Liver (tissue), 9 donors: Measurements from ENCODE around the gene FNTB. TPM values are rescaled to one million over a fixed set of nuclear protein-coding genes. Genes with fewer than 3 reads are reported as not detected.

Source experiments
- DNase-seq: peaks from one replicate; pipeline ENCODE4 v3.0.0-alpha.2; 2017; ENCODE audit warnings: low spot score
- H3K27ac ChIP-seq, 2 donors: one replicate each; pipeline ENCODE4 v1.7.0; 2013; ENCODE audit warnings: inconsistent platforms in 2 of 2, low read length in 2 of 2, control low read depth in 1 of 2, low read depth in 1 of 2, mild to moderate bottlenecking in 1 of 2
- H3K27me3 ChIP-seq, 4 donors: one replicate each; pipeline versions ENCODE4 v1.6.1 to v1.7.0; 2013; ENCODE audit warnings: low read length in 3 of 4, inconsistent platforms in 1 of 4, mild to moderate bottlenecking in 1 of 4, moderate library complexity in 1 of 4; ENCODE audit not compliant: control insufficient read depth in 4 of 4, insufficient read depth in 4 of 4
- H3K36me3 ChIP-seq, 4 donors: one replicate each; pipeline versions ENCODE4 v1.6.1 to v1.7.0; 2013; ENCODE audit warnings: low read length in 3 of 4, mild to moderate bottlenecking in 3 of 4, low read depth in 1 of 4, moderate library complexity in 1 of 4; ENCODE audit not compliant: control insufficient read depth in 4 of 4, insufficient read depth in 3 of 4
- H3K4me1 ChIP-seq, 4 donors: one replicate each; pipeline versions ENCODE4 v1.6.1 to v1.7.0; 2013; ENCODE audit warnings: low read length in 3 of 4, mild to moderate bottlenecking in 3 of 4, moderate library complexity in 1 of 4; ENCODE audit not compliant: control insufficient read depth in 4 of 4, insufficient read depth in 4 of 4
- H3K4me3 ChIP-seq, 3 donors: one replicate each; pipeline versions ENCODE4 v1.6.1 to v1.7.0; 2013; ENCODE audit warnings: low read length in 3 of 3, control low read depth in 1 of 3, low read depth in 1 of 3, mild to moderate bottlenecking in 1 of 3
- H3K9ac ChIP-seq, 2 donors: one replicate each; pipeline ENCODE4 v1.7.0; 2013; ENCODE audit warnings: low read length in 2 of 2, mild to moderate bottlenecking in 2 of 2, moderate library complexity in 2 of 2, control low read depth in 1 of 2, low read depth in 1 of 2
- H3K9me3 ChIP-seq, 4 donors: one replicate each; pipeline versions ENCODE4 v1.6.1 to v1.7.0; 2013; ENCODE audit warnings: low read length in 3 of 4; ENCODE audit not compliant: control insufficient read depth in 4 of 4
- CTCF ChIP-seq: fragments of 150-350 bp; IDR thresholded peaks from 2 replicates; pipeline ENCODE4 v1.5.1; 2017; ENCODE audit warnings: improper control_type of control experiment, low read depth, low read length; ENCODE audit not compliant: missing input control
- EGR1 ChIP-seq, 2 donors: IDR thresholded peaks; 2 replicates each; pipeline ENCODE4 v1.6.1; 2016 to 2018; ENCODE audit warnings: antibody characterized with exemption in 2 of 2, low read depth in 2 of 2
- FOXA1 ChIP-seq: IDR thresholded peaks from 2 replicates; pipeline ENCODE4 v1.6.1; 2016; ENCODE audit warnings: antibody characterized with exemption
- FOXA2 ChIP-seq: IDR thresholded peaks from 2 replicates; pipeline ENCODE4 v1.6.1; 2016; ENCODE audit warnings: antibody characterized with exemption
- GABPA ChIP-seq, 2 donors: IDR thresholded peaks in 1 of 2; conservative IDR thresholded peaks in 1 of 2; 2 replicates each; pipeline ENCODE4 v1.6.1; 2016; ENCODE audit warnings: antibody characterized with exemption in 2 of 2, mild to moderate bottlenecking in 1 of 2, moderate library complexity in 1 of 2
- HNF4A ChIP-seq, 2 donors: conservative IDR thresholded peaks; 2 replicates each; pipeline ENCODE4 v1.6.1; 2016; ENCODE audit warnings: antibody characterized with exemption in 2 of 2, mild to moderate bottlenecking in 2 of 2
- HNF4G ChIP-seq: IDR thresholded peaks from 2 replicates; pipeline ENCODE4 v1.6.1; 2016; ENCODE audit warnings: antibody characterized with exemption
- JUND ChIP-seq, 2 donors: IDR thresholded peaks; 2 replicates each; pipeline ENCODE4 v1.6.1; 2016; ENCODE audit warnings: antibody characterized with exemption in 2 of 2
- MAX ChIP-seq: IDR thresholded peaks from 2 replicates; pipeline ENCODE4 v1.6.1; 2016; ENCODE audit warnings: antibody characterized with exemption
- NR2F2 ChIP-seq: IDR thresholded peaks from 2 replicates; pipeline ENCODE4 v1.6.1; 2016; ENCODE audit warnings: antibody characterized with exemption
- RAD21 ChIP-seq, 2 donors: IDR thresholded peaks; 2 replicates each; pipeline ENCODE4 v1.6.1; 2016; ENCODE audit warnings: antibody characterized with exemption in 2 of 2, mild to moderate bottlenecking in 2 of 2
- REST ChIP-seq: IDR thresholded peaks from 2 replicates; pipeline ENCODE4 v1.6.1; 2016; ENCODE audit warnings: antibody characterized with exemption, mild to moderate bottlenecking
- RXRA ChIP-seq, 2 donors: IDR thresholded peaks; 2 replicates each; pipeline ENCODE4 v1.6.1; 2017 to 2018; ENCODE audit warnings: antibody characterized with exemption in 2 of 2, mild to moderate bottlenecking in 1 of 2
- TAF1 ChIP-seq: conservative IDR thresholded peaks from 2 replicates; pipeline ENCODE4 v1.6.1; 2016; ENCODE audit warnings: antibody characterized with exemption, mild to moderate bottlenecking
- YY1 ChIP-seq: IDR thresholded peaks from 2 replicates; pipeline ENCODE4 v1.6.1; 2016; ENCODE audit warnings: antibody characterized with exemption, mild to moderate bottlenecking
- ZBTB33 ChIP-seq: IDR thresholded peaks from 2 replicates; pipeline ENCODE4 v1.6.1; 2016; ENCODE audit warnings: antibody characterized with exemption
- WGBS: extraction: QIAGEN DNeasy Blood & Tissue Kit; methylation state at CpG from one replicate; pipeline ENCODE4 v1.1.7; 2013; 5-methylcytosine and 5-hydroxymethylcytosine counted together
- polyA plus RNA-seq, 2 donors: library from polyadenylated mRNA; stranded (reverse) in 1 of 2; unstranded in 1 of 2; fragments of 200-250 nt in 1 of 2; fragments of >200 nt in 1 of 2; fragmentation: Nextera tagmentation in 1 of 2; extraction: Ambion mirVana in 1 of 2; gene quantifications; one replicate each; pipeline versions ENCODE4 v1.2.1 to v1.2.3, GENCODE V29; 2013 to 2015
- total RNA-seq, 2 donors: library from RNA; depleted of rRNA; stranded (reverse); fragments of >200 nt; gene quantifications; one replicate each; pipeline ENCODE4 v1.2.3, GENCODE V29; 2014
- donor health status: healthy.
- donor health status: healthy.
- donor health status: healthy.
- donor health status: healthy.
- donor health status: healthy.

FNTB gene
- total and polyA plus RNA-seq, 4 donors: 6.3 to 17.2 (median 9.0) TPM

GRCh38 chr14:65057695-65058094 is 71.0 kb downstream of the FNTB start:
- H3K4me1 ChIP-seq: peaks cover 0 to 5% (median 0%) of the 10 kb centered on the region in 4 donors

GRCh38 chr14:65062096-65063075 is 75.7 kb downstream of the FNTB start:
- no peaks in the 10 kb centered on the region for H3K27me3 ChIP-seq
- no peak overlapping the region for H3K4me3 ChIP-seq
- WGBS: 96% methylated on average over 16 of the region's 16 CpGs
- peaks cover 0 to 37% (median 27%) of the 10 kb centered on the region in 4 donors for H3K36me3 ChIP-seq
- TF ChIP-seq GABPA (IDR thresholded peaks at IDR 0.05 in 1 of 2, conservative IDR thresholded peaks at IDR 0.05 in 1 of 2) (no peak), ZBTB33 (no peak), CTCF (no peak), JUND (IDR thresholded peaks at IDR 0.05) (no peak)
- H3K9ac ChIP-seq: no peak overlapping the region
- no peaks in the 10 kb centered on the region for H3K9me3 ChIP-seq
- DNase-seq: no peak
- no peak overlapping the region for H3K27ac ChIP-seq
- no peaks in the 10 kb centered on the region for H3K4me1 ChIP-seq

More at GRCh38 chr14:65057695-65058094, 71.0 kb downstream of the FNTB start:
- Histone ChIP-seq H3K9me3 (no peaks in the 10 kb centered on the region), H3K4me3 (no peak overlapping the region), H3K27ac (no peak overlapping the region), H3K36me3 (peaks cover 0 to 28% (median 18%) of the 10 kb centered on the region in 4 donors), H3K27me3 (no peaks in the 10 kb centered on the region), H3K9ac (no peak overlapping the region)
- TF ChIP-seq EGR1 (IDR thresholded peaks at IDR 0.05; ENCODE audit: low read depth in 2 of 2): no peak
- TF ChIP-seq GABPA (IDR thresholded peaks at IDR 0.05 in 1 of 2, conservative IDR thresholded peaks at IDR 0.05 in 1 of 2): no peak
- no peak for TF ChIP-seq MAX
- DNase-seq: no peak

- no peak for DNase-seq
- H3K9me3 ChIP-seq: no peaks in the 10 kb centered on the region
- H3K4me1 ChIP-seq: no peaks in the 10 kb centered on the region
- H3K36me3 ChIP-seq: peaks cover 0 to 45% (median 31%) of the 10 kb centered on the region in 4 donors
- H3K9ac ChIP-seq: no peak overlapping the region
- no peak overlapping the region for H3K27ac ChIP-seq
- H3K4me3 ChIP-seq: no peak overlapping the region
- 97% methylated on average over 7 of the region's 7 CpGs for WGBS
- H3K27me3 ChIP-seq: no peaks in the 10 kb centered on the region
- TF ChIP-seq EGR1 (IDR thresholded peaks at IDR 0.05; ENCODE audit: low read depth in 2 of 2) (no peak), HNF4G (no peak), FOXA1 (no peak), NR2F2 (no peak), JUND (IDR thresholded peaks at IDR 0.05) (no peak), FOXA2 (no peak), MAX (no peak), ZBTB33 (no peak), RAD21 (IDR thresholded peaks at IDR 0.05) (no peak), RXRA (IDR thresholded peaks at IDR 0.05) (no peak), REST (no peak), YY1 (no peak), GABPA (IDR thresholded peaks at IDR 0.05 in 1 of 2, conservative IDR thresholded peaks at IDR 0.05 in 1 of 2) (no peak), HNF4A (conservative IDR thresholded peaks at IDR 0.05) (no peak), TAF1 (no peak)
Measured at GRCh38 chr14:65065719-65066118, 79.0 kb downstream of the FNTB start.
